ENCODE data around the gene SORCS2. TPM values are rescaled to one million over a fixed set of nuclear protein-coding genes. Genes with fewer than 3 reads are reported as not detected.

The SORCS2 gene
- total and polyA plus RNA-seq, 4 donors = 2.2 to 7.7 (median 2.5) TPM

DNA sequence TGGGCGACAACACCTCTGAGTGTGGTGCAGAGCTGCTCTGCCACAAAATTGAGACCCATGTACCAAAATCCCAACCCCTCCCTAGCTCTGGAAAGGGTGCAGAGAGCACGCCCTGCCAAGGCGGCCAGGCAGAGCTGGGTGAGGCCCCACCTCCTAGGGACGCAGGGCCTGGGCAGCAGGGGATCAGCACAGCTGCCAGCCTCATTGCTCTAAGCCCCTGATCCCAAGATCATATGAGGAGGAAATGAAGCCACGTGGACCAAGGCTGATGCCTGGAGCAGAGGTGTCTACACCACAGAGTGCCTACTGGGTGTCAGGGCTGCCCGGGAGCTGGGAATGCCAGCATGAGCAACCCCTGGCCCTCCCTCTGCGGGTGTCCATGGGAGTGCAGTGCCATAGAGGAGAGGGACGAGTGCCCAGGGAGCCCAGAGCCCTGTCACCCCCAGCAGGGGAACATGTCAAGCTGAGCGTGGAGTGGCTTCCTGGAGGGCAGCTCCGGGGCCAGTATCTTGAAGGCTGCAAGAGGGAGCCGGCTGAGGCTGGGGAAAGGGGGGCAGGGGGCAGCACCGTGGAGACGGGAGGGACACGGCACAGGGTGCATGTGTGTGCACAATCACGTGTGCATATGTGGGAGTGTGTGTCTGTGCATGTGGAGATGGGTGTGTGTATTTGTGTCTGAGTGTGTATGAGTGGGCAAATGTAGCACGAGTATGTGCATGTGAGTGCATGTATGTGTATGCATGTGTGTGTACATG, 306.3 kb downstream of the SORCS2 start:
- no peak overlapping the region for H3K27ac ChIP-seq (ENCODE audit: low read depth in 1 of 2, low read length in 1 of 2)
- H3K4me3 ChIP-seq = no peak overlapping the region
- ATAC-seq (ENCODE audit: insufficient read depth, low FRiP score) (no peak), DNase-seq (no peak)
- 63 to 76% methylated on average over 16 of the region's 16 CpGs for WGBS, 2 donors
- TF ChIP-seq, protein P1, sequence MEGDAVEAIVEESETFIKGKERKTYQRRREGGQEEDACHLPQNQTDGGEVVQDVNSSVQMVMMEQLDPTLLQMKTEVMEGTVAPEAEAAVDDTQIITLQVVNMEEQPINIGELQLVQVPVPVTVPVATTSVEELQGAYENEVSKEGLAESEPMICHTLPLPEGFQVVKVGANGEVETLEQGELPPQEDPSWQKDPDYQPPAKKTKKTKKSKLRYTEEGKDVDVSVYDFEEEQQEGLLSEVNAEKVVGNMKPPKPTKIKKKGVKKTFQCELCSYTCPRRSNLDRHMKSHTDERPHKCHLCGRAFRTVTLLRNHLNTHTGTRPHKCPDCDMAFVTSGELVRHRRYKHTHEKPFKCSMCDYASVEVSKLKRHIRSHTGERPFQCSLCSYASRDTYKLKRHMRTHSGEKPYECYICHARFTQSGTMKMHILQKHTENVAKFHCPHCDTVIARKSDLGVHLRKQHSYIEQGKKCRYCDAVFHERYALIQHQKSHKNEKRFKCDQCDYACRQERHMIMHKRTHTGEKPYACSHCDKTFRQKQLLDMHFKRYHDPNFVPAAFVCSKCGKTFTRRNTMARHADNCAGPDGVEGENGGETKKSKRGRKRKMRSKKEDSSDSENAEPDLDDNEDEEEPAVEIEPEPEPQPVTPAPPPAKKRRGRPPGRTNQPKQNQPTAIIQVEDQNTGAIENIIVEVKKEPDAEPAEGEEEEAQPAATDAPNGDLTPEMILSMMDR (IDR thresholded peaks at IDR 0.05; ENCODE audit: control extremely low read depth, extremely low read depth) = no peak
- H3K27me3 ChIP-seq (ENCODE audit: control insufficient read depth in 3 of 3, insufficient read depth in 3 of 3, low read length in 2 of 3) = peaks cover 0 to 3% (median 2%) of the 10 kb centered on the region in 3 donors
- no peaks in the 10 kb centered on the region for H3K36me3 ChIP-seq (ENCODE audit: control insufficient read depth in 4 of 4, insufficient read depth in 4 of 4, low read length in 4 of 4)
- peaks cover 0 to 3% (median 0%) of the 10 kb centered on the region in 4 donors for H3K9me3 ChIP-seq (ENCODE audit: control insufficient read depth in 4 of 4, insufficient read depth in 3 of 4, low read length in 3 of 4)
- peaks cover 0 to 3% (median 0%) of the 10 kb centered on the region in 5 donors for H3K4me1 ChIP-seq (ENCODE audit: control insufficient read depth in 5 of 5, insufficient read depth in 5 of 5, low read length in 5 of 5)
- H3K9ac ChIP-seq (ENCODE audit: insufficient read depth in 1 of 2, low read length in 2 of 2) = no peak overlapping the region

DNA sequence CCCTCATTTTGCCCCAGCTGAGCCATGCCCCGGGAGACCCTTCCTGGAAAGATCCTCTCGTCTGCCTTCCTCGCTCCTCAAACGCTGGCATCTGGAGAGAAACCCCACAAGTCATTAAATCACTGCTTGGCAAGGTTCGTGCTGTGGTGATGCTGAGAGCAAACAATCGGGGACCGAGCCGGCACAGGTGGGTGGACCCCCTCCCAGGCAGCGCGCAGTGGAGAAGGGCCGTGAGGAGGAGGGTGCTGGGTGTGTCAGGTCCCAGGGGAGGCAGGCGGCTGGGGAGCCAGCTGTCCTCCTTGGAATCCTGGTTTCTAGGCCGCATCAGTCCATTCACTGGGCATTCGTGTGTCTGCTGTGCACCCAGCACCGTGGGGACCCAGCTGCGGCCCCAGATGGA, 307.3 kb downstream of the SORCS2 start:
- H3K27ac ChIP-seq (ENCODE audit: low read depth in 1 of 2, low read length in 1 of 2) = no peak overlapping the region
- TF ChIP-seq, protein P1 (IDR thresholded peaks at IDR 0.05; ENCODE audit: control extremely low read depth, extremely low read depth) = no peak
- peaks cover 0 to 3% (median 0%) of the 10 kb centered on the region in 3 donors for H3K27me3 ChIP-seq (ENCODE audit: control insufficient read depth in 3 of 3, insufficient read depth in 3 of 3, low read length in 2 of 3)
- no peak overlapping the region for H3K4me3 ChIP-seq
- 86 to 90% methylated on average over 16 of the region's 16 CpGs for WGBS, 2 donors
- no peak for ATAC-seq (ENCODE audit: insufficient read depth, low FRiP score)
- H3K36me3 ChIP-seq (ENCODE audit: control insufficient read depth in 4 of 4, insufficient read depth in 4 of 4, low read length in 4 of 4) = no peaks in the 10 kb centered on the region
- no peak for DNase-seq
- no peak overlapping the region for H3K9ac ChIP-seq (ENCODE audit: insufficient read depth in 1 of 2, low read length in 2 of 2)
- peaks cover 0 to 3% (median 0%) of the 10 kb centered on the region in 4 donors for H3K9me3 ChIP-seq (ENCODE audit: control insufficient read depth in 4 of 4, insufficient read depth in 3 of 4, low read length in 3 of 4)
- peaks cover 0 to 3% (median 0%) of the 10 kb centered on the region in 5 donors for H3K4me1 ChIP-seq (ENCODE audit: control insufficient read depth in 5 of 5, insufficient read depth in 5 of 5, low read length in 5 of 5)

DNA sequence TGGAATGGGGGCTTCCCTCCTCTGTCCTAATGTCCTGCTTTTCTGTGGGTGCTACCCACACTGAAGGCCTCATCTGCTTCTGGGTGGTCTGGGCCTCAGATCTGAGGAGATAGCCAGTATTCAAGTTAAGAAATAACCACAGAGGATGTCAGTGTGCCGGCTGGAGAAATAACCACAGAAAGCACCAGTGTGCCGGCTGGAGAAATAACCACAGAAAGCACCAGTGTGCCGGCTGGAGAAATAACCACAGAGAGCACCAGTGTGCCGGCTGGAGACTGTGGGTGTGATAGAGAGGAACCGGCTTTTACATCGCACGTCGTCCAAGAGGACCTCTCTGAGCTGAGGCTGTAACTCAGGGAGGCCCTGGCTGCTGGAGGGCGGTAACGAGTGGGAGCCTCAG, 308.1 kb downstream of the SORCS2 start:
- TF ChIP-seq, protein P1 (IDR thresholded peaks at IDR 0.05; ENCODE audit: control extremely low read depth, extremely low read depth) = no peak
- no peak overlapping the region for H3K9ac ChIP-seq (ENCODE audit: insufficient read depth in 1 of 2, low read length in 2 of 2)
- 52% methylated on average over 10 of the region's 10 CpGs for WGBS, 2 donors

More for the DNA sequence above, 308.1 kb downstream of the SORCS2 start:
- DNase-seq (peak in 1 of 3 donors; percentile 39), ATAC-seq (ENCODE audit: insufficient read depth, low FRiP score) (no peak)
- Histone ChIP-seq H3K9me3 (ENCODE audit: control insufficient read depth in 4 of 4, insufficient read depth in 3 of 4, low read length in 3 of 4) (peaks cover 0 to 3% (median 0%) of the 10 kb centered on the region in 4 donors), H3K27me3 (ENCODE audit: control insufficient read depth in 3 of 3, insufficient read depth in 3 of 3, low read length in 2 of 3) (peaks cover 0 to 3% (median 0%) of the 10 kb centered on the region in 3 donors), H3K4me3 (no peak overlapping the region), H3K36me3 (ENCODE audit: control insufficient read depth in 4 of 4, insufficient read depth in 4 of 4, low read length in 4 of 4) (no peaks in the 10 kb centered on the region), H3K27ac (ENCODE audit: low read depth in 1 of 2, low read length in 1 of 2) (no peak overlapping the region), H3K4me1 (ENCODE audit: control insufficient read depth in 5 of 5, insufficient read depth in 5 of 5, low read length in 5 of 5) (peaks cover 0 to 3% (median 0%) of the 10 kb centered on the region in 5 donors)
